ENCODE results near the gene NPW.

Gene NPW

DNA sequence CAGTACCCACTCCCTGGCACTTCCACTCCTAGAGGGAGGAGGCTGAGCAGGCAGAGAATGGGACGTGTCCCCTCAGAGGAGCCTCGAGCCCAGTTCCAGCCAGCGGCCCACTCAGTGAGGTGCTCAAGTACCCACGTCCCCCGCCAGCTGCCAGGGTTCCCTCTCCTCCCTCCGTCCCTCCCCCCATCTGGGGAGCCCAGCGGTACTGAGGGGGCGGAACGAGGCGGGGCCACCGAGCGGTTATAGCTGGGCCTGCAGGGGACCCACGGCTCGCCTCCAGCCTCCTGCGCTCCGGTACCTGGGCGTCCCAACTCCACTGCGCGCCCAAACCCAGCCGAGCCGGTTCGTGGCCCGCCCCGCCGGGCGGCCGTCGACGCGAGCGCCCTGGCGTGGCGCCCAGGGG, at the start of gene NPW:
TSS of gene NPW (plus strand) at position 268 of the 403 bp plus-strand sequence.
- POLR2A ChIA-PET = interaction anchor here (1.6 kb wide), 1 partner anchor 136 kb away, joined by 4 read pairs; the partner anchor contains the start of gene TRAF7
- DNase-seq (ENCODE audit: extremely low spot score) = no peak
- CTCF ChIA-PET = interaction anchor here (1.3 to 7.1 kb wide), 4 partner anchors 11 to 133 kb away, joined by 4 to 78 read pairs (median 41); partner anchors contain the start of genes RAB26 and TRAF7
- TF ChIP-seq, protein P1, sequence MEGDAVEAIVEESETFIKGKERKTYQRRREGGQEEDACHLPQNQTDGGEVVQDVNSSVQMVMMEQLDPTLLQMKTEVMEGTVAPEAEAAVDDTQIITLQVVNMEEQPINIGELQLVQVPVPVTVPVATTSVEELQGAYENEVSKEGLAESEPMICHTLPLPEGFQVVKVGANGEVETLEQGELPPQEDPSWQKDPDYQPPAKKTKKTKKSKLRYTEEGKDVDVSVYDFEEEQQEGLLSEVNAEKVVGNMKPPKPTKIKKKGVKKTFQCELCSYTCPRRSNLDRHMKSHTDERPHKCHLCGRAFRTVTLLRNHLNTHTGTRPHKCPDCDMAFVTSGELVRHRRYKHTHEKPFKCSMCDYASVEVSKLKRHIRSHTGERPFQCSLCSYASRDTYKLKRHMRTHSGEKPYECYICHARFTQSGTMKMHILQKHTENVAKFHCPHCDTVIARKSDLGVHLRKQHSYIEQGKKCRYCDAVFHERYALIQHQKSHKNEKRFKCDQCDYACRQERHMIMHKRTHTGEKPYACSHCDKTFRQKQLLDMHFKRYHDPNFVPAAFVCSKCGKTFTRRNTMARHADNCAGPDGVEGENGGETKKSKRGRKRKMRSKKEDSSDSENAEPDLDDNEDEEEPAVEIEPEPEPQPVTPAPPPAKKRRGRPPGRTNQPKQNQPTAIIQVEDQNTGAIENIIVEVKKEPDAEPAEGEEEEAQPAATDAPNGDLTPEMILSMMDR (IDR thresholded peaks at IDR 0.05; ENCODE audit: control extremely low read depth, extremely low read depth, low read depth, missing control alignments) = no peak

DNA sequence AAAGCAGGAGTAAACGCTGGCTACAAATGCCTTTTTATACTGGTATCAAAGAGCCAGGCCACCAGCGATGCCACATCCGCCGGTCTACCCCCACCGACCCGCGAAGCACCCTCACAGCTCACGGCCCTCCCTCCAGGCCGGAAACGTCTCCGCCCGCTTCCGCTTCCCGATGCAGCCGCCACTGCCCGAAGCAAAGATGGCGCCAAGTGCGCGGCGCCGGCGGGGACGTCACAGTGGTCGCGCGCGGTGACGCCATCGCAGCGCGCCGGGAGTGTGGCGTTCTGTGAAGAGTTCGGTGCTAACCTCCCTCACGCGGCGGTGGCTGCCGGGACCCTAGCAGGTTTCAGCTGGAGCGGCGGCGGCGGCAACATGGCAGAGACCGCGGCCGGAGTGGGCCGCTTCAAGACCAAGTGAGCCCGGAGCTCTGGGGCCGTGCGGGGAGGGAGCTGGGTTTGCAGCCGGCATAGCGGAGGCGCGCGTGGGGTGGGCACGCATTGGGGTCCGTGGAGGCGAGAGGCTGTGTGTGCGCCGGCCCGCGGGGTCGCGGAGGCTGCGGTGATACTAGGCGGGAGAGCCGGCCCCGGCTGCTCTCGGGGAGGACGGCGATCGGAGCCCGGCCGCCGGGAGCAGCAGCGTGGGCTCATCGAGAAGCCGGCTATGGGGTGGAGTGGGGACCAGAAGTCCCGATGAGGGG, 47.6 kb upstream of the NPW start, which contains the start of gene TBL3:
TSS of gene TBL3 (plus strand) at position 258 of the 694 bp plus-strand sequence. CDS start at position 370, 112 bp downstream.
- TF ChIP-seq, protein P1 (IDR thresholded peaks at IDR 0.05; ENCODE audit: control extremely low read depth, extremely low read depth, low read depth, missing control alignments) = no peak
- POLR2A ChIA-PET = interaction anchor here (1.0 to 1.3 kb wide), 3 partner anchors 9 to 184 kb away, joined by 3 to 5 read pairs (median 3); partner anchors contain the start of gene TRAF7
- peak; percentile 95 for DNase-seq (ENCODE audit: extremely low spot score)
- CTCF ChIA-PET = interaction anchor here (0.7 to 1.6 kb wide), 3 partner anchors 11 to 76 kb away, joined by 3 to 5 read pairs (median 5); partner anchors contain the start of genes NTHL1 and TSC2

DNA sequence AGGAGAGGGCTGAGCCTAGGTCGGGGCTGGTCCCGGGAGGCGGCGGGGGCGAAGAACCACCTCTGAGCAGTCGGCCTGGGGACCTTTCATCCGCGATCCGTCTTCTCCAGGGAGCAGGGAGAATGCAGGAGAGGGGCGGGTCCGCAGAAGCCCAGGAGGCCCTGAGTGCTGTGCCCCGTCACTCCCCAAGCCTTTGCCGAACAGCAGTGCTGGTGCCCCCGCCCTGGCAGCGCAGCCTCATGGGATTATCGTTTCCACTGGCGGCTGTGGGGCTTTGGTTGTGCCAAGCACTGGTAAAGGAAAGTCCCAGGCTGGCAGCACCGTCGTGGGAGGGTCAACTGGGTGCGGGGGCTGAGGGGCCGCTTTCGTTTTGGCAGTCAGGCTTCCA, 47.1 kb upstream of the NPW start:
- TF ChIP-seq, protein P1 (IDR thresholded peaks at IDR 0.05; ENCODE audit: control extremely low read depth, extremely low read depth, low read depth, missing control alignments) = no peak
- no peak for DNase-seq (ENCODE audit: extremely low spot score)
- ChIA-PET CTCF (interaction anchor here (0.7 to 1.2 kb wide), 3 partner anchors 11 to 76 kb away, joined by 3 to 5 read pairs (median 3); partner anchors contain the start of genes NTHL1 and TSC2), POLR2A (interaction anchor here (1.2 to 1.3 kb wide), 2 partner anchors 10 to 183 kb away, joined by 3 read pairs; partner anchors contain the start of gene TRAF7)

DNA sequence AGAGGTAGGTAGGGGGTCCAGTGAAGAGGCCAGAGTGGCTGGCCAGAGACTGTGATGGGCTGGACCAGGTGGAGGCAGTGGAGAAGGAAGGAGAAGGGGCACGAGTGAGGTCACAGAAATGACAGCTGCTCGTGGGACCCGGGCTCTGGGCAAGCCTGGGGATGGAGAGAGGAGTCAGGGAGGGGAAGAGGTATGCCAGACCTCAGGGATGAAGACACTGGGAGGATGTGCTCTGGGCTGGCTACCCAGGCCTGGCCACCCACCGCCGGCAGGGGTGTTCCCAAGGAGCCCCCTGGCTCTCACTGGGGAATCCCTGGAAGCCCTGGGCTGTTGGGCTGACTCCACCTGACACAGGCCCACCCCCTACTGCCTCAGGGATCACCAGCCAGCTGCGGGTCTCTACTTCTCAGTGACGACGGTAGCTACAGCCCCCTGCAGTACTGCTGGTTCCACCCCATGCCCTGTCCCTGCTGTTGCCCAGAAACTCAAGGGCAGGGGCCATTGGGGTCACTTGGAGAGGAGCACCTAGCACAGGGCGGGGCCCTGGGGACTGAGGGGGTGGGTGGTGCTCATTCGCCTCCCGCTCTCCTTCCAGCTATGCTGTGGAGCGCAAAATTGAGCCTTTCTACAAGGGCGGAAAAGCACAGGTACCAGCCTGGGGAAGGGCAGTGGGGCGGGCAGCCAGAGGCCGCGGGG, 46.0 kb upstream of the NPW start:
- TF ChIP-seq, protein P1 (IDR thresholded peaks at IDR 0.05; ENCODE audit: control extremely low read depth, extremely low read depth, low read depth, missing control alignments) = no peak
- POLR2A ChIA-PET = interaction anchor here (0.5 to 0.9 kb wide), 2 partner anchors 9 to 45 kb away, joined by 3 to 5 read pairs; partner anchors contain the start of gene RPS2
- CTCF ChIA-PET = interaction anchor here (0.8 kb wide), 1 partner anchor 10 kb away, joined by 3 read pairs; no protein-coding TSS in a partner anchor
- DNase-seq (ENCODE audit: extremely low spot score) = no peak

- CTCF ChIA-PET = no interaction called here
- POLR2A ChIA-PET = interaction anchor here (0.5 to 2.7 kb wide), 4 partner anchors 9 to 181 kb away, joined by 3 to 19 read pairs (median 4); partner anchors contain the start of genes RNF151, RPS2 and TRAF7
- TF ChIP-seq, protein P1 (IDR thresholded peaks at IDR 0.05; ENCODE audit: control extremely low read depth, extremely low read depth, low read depth, missing control alignments) = no peak
- no peak for DNase-seq (ENCODE audit: extremely low spot score)
These were observed 45.2 kb upstream of the NPW start for GRCh38 chr16:1974157-1975070.
